Lower leg skin (tissue), 3 donors: Measurements from ENCODE around the gene NFATC4.

ENCODE experiments used
- CTCF ChIP-seq, 3 donors: fragments of 450-650 bp; IDR thresholded peaks; one replicate each; pipeline ENCODE4 v1.5.1; 2016; ENCODE audit warnings: antibody characterized with exemption in 3 of 3, mild to moderate bottlenecking in 3 of 3, moderate library complexity in 2 of 3
- POLR2A ChIP-seq, 2 donors: fragments of 450-650 bp; IDR thresholded peaks; one replicate each; pipeline ENCODE4 v1.6.1; 2016 to 2017; ENCODE audit warnings: antibody characterized with exemption in 2 of 2, mild to moderate bottlenecking in 1 of 2, moderate library complexity in 1 of 2

GRCh38 chr14:24366721-24367513 is 1.1 kb upstream of the NFATC4 start:
- TF ChIP-seq POLR2A (IDR thresholded peaks at IDR 0.05) (no peak), CTCF (IDR thresholded peaks at IDR 0.05) (peak in 1 of 3 donors; percentile 15)
